CD4-positive, alpha-beta T cell treated with Interleukin-2 at 100 ng/mL for 4 hours (primary cell): ENCODE results near the gene KMT5B.

Source experiments
- DNase-seq: peaks from one replicate; pipeline ENCODE4 v3.0.0-alpha.2; 2020; ENCODE audit warnings: low spot score

The KMT5B gene

DNA sequence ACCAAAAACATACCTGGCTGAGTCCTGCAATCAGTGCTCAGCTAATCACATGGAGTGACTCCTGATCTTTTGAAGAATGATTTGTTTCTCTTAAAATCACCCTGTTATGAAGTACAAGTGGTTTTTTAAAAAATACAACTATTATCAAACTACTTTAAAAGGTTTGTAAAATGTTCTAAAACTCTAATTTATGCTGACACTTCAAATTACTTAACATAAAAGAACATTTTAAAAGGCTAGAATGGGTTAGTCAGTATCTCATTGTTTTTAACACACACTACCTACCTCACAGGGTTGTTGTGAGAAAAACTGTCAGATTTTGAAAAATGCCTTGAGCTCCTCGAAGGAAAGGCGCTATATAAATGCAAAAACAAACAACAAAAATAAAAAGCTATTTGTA, 33.2 kb downstream of the KMT5B start:
- no peak for DNase-seq

DNA sequence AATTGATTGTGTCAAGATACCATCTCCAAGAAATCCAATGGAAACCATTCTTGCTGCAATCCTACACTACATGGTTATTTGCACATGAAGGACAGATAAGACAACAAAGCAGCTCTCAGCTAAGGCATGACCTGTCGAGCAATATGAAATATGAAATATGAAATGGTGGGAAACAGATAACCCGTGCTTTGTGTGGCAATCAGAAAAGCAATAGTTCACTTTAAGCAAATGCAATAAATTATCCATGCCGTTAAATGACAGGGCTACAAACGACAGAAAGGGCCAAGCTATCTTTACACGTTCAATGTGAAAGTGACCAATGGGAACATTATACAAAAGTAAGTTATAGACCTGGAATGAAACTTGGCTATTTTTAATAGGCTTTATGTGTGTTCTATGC, 35.2 kb downstream of the KMT5B start:
- DNase-seq, result no peak

GRCh38 chr11:68173926-68174325, 39.2 kb downstream of the KMT5B start:
- DNase-seq, result no peak

GRCh38 chr11:68169442-68169841, 43.7 kb downstream of the KMT5B start:
- no peak for DNase-seq

GRCh38 chr11:68168694-68169093, 44.4 kb downstream of the KMT5B start:
- DNase-seq, result no peak

DNA sequence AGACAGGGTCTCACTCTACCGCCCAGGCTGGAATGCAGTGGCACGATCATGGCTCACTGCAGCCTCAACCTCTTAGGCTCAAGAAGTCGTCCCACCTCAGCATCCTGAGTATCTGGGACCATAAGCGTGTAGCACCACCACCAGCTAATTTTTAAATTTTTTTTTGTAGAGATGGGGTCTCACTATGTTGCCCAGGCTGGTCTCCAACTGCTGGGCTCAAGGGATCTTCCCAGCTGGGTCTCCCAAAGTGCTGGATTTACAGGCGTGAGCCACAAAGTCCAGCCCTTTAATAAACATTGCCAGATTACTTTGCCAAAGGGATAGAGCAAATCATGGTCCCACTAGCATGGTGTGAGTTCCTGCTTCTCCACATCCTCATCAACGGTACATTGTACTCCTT, 45.6 kb downstream of the KMT5B start:
- DNase-seq, result no peak

GRCh38 chr11:68166969-68167368, 46.1 kb downstream of the KMT5B start:
- no peak for DNase-seq

- no peak for DNase-seq
Measured at GRCh38 chr11:68165601-68166000, 47.5 kb downstream of the KMT5B start.

GRCh38 chr11:68164437-68164836, 48.7 kb downstream of the KMT5B start:
- no peak for DNase-seq

DNA sequence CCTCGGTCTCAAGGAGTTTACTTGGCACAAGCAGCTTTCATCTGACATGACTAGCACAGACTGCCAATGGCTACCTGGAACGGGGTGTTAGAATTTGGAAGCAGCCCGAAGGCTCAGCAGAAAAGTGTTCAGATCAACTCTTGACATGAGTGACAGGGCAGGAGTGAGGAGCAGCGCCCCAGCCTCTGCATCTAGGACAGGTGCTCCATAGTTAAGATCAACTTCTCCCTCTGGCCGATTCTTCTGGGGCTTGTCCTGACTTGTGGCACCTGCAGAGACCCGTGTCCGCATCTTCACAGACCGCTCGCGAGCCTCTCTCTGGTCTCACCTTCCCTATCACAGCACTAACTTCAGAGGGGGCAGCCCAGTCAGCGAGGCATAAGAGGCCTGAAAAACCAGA, 49.4 kb downstream of the KMT5B start:
- no peak for DNase-seq

DNA sequence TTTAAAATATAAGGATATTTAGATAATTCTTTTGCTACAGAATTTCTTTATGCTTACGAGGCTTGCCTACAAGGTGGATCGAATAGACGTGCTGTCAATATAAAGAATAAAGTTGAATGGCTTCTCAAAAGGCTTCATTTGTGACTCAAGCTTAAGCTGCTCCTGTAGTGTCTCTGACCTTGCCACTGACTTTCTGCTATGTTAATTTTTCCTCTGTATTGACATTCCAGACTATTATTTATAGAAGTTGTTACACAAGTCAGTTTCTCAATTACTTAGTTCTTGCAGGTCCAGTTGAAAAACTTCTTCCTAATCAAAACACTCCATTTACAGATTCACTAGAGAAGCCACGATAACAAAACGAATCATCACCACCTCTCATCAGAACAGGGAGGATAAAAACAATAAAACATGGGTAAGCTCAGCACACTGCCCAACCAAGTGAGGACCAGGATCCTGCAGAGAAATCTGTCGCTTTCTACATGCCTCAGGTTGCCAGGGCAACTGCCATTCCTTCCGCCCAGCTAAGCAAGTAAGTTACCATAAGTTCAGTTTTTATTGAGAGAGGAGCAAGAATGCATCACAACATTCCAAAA, 52.9 kb downstream of the KMT5B start:
- no peak for DNase-seq

GRCh38 chr11:68159665-68160064, 53.4 kb downstream of the KMT5B start:
- DNase-seq, result no peak

DNA sequence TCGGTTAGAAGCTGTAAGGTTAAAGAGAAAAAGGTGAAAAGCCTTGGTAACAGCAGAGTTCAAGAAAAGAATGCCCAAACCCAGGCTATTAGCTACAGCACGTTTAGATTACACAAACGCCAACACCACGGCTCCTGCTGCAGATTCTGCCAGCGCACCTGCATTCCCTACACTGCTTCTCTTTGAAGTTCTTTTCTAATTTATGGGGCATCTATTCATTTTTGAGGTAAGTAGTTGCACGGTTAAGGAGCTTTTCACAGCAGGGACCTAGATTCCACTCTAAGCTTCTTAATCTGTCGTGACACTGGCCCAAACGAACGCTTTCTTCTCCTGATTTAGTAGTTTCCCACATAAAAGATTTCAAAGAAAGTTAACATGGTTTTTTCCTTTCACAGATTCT, 53.9 kb downstream of the KMT5B start:
- no peak for DNase-seq

GRCh38 chr11:68158580-68158979, 54.5 kb downstream of the KMT5B start:
- no peak for DNase-seq

- DNase-seq, result no peak
Measured at GRCh38 chr11:68153742-68154141, 59.4 kb downstream of the KMT5B start.

- no peak for DNase-seq
Measured at GRCh38 chr11:68150037-68150436, 63.1 kb downstream of the KMT5B start.

DNA sequence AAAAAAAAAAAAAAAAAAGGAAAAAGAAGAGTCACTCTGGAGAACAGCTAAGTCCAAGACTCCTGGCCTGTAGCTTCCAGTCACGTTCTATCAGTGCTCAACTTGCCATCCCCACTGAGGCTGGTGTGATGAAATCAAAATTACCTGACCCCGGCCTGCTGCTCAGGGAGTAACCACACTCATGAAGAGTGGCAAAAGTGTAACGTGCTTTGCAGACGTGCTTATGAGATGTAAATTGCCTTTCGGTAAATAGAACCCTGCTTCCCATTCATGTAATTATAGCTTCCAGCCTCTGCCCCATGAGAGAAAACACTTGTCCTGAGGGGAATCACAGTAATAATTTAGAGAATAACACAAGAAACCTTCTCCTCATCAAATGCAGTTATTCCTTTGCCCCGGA, 63.7 kb downstream of the KMT5B start:
- DNase-seq, result no peak

DNA sequence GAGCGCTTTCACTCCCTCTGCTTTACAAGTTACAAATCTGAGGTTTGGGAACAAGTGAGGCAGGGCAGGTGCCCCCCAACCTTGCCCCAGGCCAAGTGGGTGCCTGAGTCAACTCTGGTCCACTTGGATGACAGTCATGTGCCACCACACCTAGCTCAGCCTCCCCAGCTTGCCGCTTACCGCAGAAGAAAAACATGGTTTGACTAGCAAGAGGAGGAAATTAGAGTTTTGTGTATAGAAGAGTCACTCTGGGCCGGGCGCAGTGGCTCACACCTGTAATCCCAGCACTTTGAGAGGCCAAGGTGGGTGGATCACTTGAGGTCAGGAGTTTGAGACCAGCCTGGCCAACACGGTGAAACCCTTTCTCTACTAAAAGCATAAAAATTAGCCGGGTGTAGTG, 64.2 kb downstream of the KMT5B start:
- DNase-seq, result no peak

GRCh38 chr11:68148071-68148805, 64.9 kb downstream of the KMT5B start:
- no peak for DNase-seq

DNA sequence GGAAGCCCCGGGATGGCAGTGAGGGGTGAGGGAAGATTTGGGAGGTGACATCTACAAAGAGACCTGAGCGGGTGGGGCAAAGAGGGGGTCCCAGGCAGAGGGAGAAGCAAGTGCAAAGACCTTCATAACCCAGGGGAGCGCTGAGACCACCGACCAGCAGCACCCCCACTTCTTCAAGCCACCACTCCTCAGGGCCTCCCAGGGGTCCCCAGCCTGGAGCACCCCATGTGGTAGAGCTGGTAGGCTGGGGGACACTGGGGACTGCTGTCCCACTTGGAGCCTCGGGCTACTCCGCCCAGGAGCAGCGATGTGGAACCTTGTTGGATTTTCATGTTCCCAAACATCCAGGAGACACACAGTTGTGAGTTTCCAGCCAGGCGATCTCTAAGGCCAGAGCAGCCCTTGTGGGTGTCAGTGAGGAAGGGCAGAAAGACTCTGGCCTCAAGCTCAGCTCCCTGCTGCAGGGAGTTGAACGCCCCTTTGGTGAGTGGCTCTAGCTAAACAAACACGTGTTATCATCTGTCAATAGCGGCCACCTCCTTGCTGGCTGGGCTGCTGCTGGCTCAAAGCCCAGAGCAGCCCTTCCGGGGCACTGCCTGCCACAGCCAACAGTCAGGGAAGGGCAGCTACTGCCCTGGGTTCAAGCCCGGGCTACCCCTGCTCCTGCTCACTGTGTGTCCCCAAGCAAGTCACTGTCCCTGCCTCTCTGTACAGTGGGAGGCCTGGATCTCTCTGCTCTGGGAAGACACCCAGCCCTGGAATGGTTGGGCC, 66.2 kb downstream of the KMT5B start:
- DNase-seq, result no peak

- DNase-seq, result no peak
Measured at GRCh38 chr11:68146010-68146540, 67.0 kb downstream of the KMT5B start.

DNA sequence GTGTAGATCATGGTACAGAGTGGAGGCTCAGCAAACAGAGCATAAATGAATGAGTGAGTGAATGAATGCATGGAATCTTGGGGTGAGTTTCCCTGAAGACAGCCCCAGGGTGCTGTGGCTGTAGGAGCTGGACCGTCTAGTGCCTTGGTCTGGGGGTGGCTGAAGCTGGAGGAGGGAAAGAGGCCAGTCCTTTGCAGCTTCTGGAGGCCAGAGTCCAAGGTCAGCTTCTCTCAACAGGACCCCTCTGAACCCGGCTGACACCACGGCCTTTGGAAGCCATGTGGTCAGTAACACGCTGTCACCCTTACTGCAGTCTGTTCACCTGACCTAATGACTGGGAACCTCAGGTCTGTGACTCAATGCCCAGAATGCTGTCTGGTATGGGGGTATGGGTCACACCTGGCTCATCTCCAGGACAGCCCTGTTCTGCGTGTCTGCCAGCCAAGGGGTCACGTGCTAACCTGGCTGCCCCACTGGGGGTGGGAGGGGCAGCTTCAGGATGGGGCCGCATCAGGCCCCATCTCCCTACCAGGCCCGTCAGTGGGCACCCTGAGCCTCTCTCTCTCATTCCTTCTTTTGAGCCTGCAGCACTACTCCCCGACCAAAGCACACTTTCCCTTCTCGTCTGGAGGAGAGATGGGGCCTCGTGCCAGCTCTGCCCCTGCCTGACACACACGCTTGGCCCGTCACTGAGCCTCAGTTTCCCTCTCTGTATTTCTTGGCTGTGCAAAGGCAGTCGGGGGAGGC, 67.8 kb downstream of the KMT5B start:
- no peak for DNase-seq
